Spleen (tissue), 11 donors: ENCODE results near the gene C5orf63. TPM values are rescaled to one million over a fixed set of nuclear protein-coding genes. Genes with fewer than 3 reads are reported as not detected.

ENCODE experiments used
- DNase-seq: peaks from one replicate; pipeline ENCODE4 v3.0.0-alpha.2; 2020
- H3K27ac ChIP-seq, 8 donors: fragments of 200-600 bp; sonication (generic) in 7 of 8; 1 replicate in 4 of 8; 2 replicates in 4 of 8; pipeline versions ENCODE4 v1.5.0 to v1.8.0; 2016 to 2021; ENCODE audit warnings: inconsistent platforms in 4 of 8, mild to moderate bottlenecking in 4 of 8, moderate library complexity in 1 of 8
- H3K27me3 ChIP-seq, 7 donors: fragments of 200-600 bp; sonication (generic) in 6 of 7; replicated peaks in 1 of 7; 1 replicate in 4 of 7; 2 replicates in 3 of 7; pipeline versions ENCODE4 v1.5.0 to v1.8.0; 2016 to 2021; ENCODE audit warnings: inconsistent platforms in 3 of 7, mild to moderate bottlenecking in 1 of 7
- H3K36me3 ChIP-seq, 6 donors: fragments of 200-600 bp; sonication (generic) in 5 of 6; 1 replicate in 4 of 6; 2 replicates in 2 of 6; pipeline versions ENCODE4 v1.5.0 to v1.8.0; 2016 to 2021; ENCODE audit warnings: inconsistent platforms in 2 of 6
- H3K4me1 ChIP-seq, 6 donors: fragments of 200-600 bp; sonication (generic) in 5 of 6; 1 replicate in 3 of 6; 2 replicates in 3 of 6; pipeline versions ENCODE4 v1.5.0 to v1.8.0; 2016 to 2021; ENCODE audit warnings: inconsistent platforms in 3 of 6
- H3K4me3 ChIP-seq, 8 donors: fragments of 200-600 bp; sonication (generic) in 7 of 8; 1 replicate in 4 of 8; 2 replicates in 4 of 8; pipeline versions ENCODE4 v1.5.0 to v1.8.0; 2016 to 2021; ENCODE audit warnings: inconsistent platforms in 4 of 8, mild to moderate bottlenecking in 4 of 8, moderate library complexity in 2 of 8
- H3K9me3 ChIP-seq, 8 donors: fragments of 200-600 bp; sonication (generic) in 7 of 8; 1 replicate in 4 of 8; 2 replicates in 4 of 8; pipeline versions ENCODE4 v1.5.0 to v1.8.0; 2016 to 2021; ENCODE audit warnings: inconsistent platforms in 4 of 8
- POLR2A ChIP-seq, 3 donors: fragments of 450-650 bp; IDR thresholded peaks; one replicate each; pipeline ENCODE4 v1.5.1; 2017; ENCODE audit warnings: antibody characterized with exemption in 3 of 3, mild to moderate bottlenecking in 1 of 3
- POLR2AphosphoS5 ChIP-seq, 3 donors: sonication (generic); formaldehyde crosslinking; IDR thresholded peaks; one replicate each; pipeline ENCODE4 v1.5.1; 2017; ENCODE audit warnings: antibody characterized with exemption in 3 of 3
- WGBS, 5 donors: extraction: QIAGEN DNeasy Blood & Tissue Kit in 3 of 5; methylation state at CpG; one replicate each; pipeline versions ENCODE4 v1.1.5 to v1.1.7; 2013 to 2018; 5-methylcytosine and 5-hydroxymethylcytosine counted together
- intact Hi-C: fragments of 100-400 bp; cut with DNase I; formaldehyde crosslinking; loops from one replicate; pipeline ENCODE4 v1.15.0; 2023; ENCODE audit warnings: low total_unique reads
- polyA plus RNA-seq, 3 donors: library from polyadenylated mRNA; stranded (reverse); fragments of 200-250 nt; gene quantifications; one replicate each; pipeline ENCODE4 v1.2.1, GENCODE V29; 2013
- total RNA-seq, 7 donors: library from RNA; depleted of rRNA in 3 of 7; stranded (reverse); fragments of >200 nt in 3 of 7; fragmentation: NEBNext Ultra II Directional in 4 of 7; extraction: Animal tissue kit (Norgen Biotek cat#: 25700) in 4 of 7; gene quantifications; one replicate each; pipeline versions ENCODE4 v1.1.0 to v1.2.1, GENCODE V29; 2016 to 2021
- TF ChIP-seq, protein P1 (sequence below), 11 experiments: fragments of 200-600 bp in 7 of 11; fragments of 450-650 bp in 4 of 11; sonication (generic) in 4 of 11; IDR thresholded peaks in 8 of 11; conservative IDR thresholded peaks in 3 of 11; 1 replicate in 7 of 11; 2 replicates in 4 of 11; pipeline versions ENCODE4 v1.4.0 to v1.8.0; 2016 to 2021; ENCODE audit warnings: antibody characterized with exemption in 11 of 11, inconsistent platforms in 4 of 11, mild to moderate bottlenecking in 1 of 11
- donor health status: healthy with polysubstance abuse.
- donor health status: DM: no; HTN: no; CAD: no; lungs with moderate emphysema.
- donor health status: DM: no; HTN: no; CAD: no.
- donor health status: Bipolar disorder and iron deficiency.
- donor health status: healthy.
- donor health status: DM: no; HTN: no; CAD: no.
- donor health status: DM: yes; HTN: yes; CAD: no.

C5orf63 gene
- total and polyA plus RNA-seq, 10 donors = 2.3 to 10.1 (median 4.8) TPM

DNA sequence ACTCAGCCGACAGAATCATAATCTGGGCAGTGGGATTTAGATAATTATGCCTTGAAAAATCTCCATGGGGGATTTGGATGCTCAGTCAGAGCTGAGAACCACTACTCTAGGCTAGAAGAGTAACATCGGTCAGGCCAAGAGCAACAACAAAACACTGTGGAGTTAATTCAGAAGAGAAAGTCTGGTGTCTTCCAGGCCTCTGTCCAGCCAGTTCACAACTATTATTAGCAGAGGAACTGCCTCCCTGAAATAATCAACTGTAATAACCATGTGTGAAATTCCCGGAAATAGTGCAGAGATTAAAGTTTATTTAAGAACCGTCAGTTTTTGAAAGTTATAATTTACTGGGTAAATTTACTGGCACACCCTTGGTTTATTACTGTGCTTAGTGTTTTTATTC lies 34.8 kb downstream of the C5orf63 start:
- Histone ChIP-seq H3K36me3 (no peaks in the 10 kb centered on the region), H3K9me3 (no peaks in the 10 kb centered on the region), H3K4me1 (peaks cover 0 to 8% (median 4%) of the 10 kb centered on the region in 6 donors), H3K27ac (no peak overlapping the region), H3K4me3 (no peak overlapping the region), H3K27me3 (no peaks in the 10 kb centered on the region)
- TF ChIP-seq, protein P1, sequence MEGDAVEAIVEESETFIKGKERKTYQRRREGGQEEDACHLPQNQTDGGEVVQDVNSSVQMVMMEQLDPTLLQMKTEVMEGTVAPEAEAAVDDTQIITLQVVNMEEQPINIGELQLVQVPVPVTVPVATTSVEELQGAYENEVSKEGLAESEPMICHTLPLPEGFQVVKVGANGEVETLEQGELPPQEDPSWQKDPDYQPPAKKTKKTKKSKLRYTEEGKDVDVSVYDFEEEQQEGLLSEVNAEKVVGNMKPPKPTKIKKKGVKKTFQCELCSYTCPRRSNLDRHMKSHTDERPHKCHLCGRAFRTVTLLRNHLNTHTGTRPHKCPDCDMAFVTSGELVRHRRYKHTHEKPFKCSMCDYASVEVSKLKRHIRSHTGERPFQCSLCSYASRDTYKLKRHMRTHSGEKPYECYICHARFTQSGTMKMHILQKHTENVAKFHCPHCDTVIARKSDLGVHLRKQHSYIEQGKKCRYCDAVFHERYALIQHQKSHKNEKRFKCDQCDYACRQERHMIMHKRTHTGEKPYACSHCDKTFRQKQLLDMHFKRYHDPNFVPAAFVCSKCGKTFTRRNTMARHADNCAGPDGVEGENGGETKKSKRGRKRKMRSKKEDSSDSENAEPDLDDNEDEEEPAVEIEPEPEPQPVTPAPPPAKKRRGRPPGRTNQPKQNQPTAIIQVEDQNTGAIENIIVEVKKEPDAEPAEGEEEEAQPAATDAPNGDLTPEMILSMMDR (IDR thresholded peaks at IDR 0.05 in 8 of 11, conservative IDR thresholded peaks at IDR 0.05 in 3 of 11) = no peak
- TF ChIP-seq POLR2A (IDR thresholded peaks at IDR 0.05) = no peak
- TF ChIP-seq POLR2AphosphoS5 (IDR thresholded peaks at IDR 0.05) = no peak
- WGBS, 5 donors = 75 to 87% (median 85%) methylated on average over 4 of the region's 4 CpGs
- intact Hi-C loops = no loop called here
- DNase-seq = no peak

DNA sequence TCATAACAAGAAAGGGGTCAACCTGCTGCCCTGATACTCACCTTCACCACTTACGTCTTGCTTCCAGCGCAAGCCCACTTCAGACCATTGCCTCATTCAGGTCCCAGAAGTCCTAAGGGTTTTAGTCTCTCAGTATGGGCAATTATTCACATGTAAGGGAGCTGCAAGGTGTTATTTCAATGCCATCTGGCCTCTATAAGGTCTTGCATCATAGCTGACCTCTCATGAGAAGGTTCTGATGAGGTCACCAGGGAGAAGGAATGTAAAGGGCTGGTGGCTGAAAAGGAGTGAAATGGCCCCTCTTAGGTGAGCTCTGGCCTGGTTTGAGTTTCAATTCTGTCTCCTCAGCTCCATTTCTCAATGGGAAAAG lies 41.5 kb downstream of the C5orf63 start:
- Histone ChIP-seq H3K27me3 (peaks cover 0 to 9% (median 0%) of the 10 kb centered on the region in 7 donors), H3K36me3 (no peaks in the 10 kb centered on the region), H3K4me1 (peaks cover 3 to 43% (median 28%) of the 10 kb centered on the region in 6 donors), H3K4me3 (peak overlapping the region in 2 of 8 donors; percentile 60 to 78), H3K27ac (no peak overlapping the region), H3K9me3 (no peaks in the 10 kb centered on the region)
- 80 to 97% (median 94%) methylated on average over 2 of the region's 2 CpGs for WGBS, 5 donors
- DNase-seq = no peak
- TF ChIP-seq POLR2A (IDR thresholded peaks at IDR 0.05) (no peak), POLR2AphosphoS5 (IDR thresholded peaks at IDR 0.05) (no peak)
- TF ChIP-seq, protein P1 (IDR thresholded peaks at IDR 0.05 in 8 of 11, conservative IDR thresholded peaks at IDR 0.05 in 3 of 11) = no peak
- intact Hi-C loops = no loop called here

DNA sequence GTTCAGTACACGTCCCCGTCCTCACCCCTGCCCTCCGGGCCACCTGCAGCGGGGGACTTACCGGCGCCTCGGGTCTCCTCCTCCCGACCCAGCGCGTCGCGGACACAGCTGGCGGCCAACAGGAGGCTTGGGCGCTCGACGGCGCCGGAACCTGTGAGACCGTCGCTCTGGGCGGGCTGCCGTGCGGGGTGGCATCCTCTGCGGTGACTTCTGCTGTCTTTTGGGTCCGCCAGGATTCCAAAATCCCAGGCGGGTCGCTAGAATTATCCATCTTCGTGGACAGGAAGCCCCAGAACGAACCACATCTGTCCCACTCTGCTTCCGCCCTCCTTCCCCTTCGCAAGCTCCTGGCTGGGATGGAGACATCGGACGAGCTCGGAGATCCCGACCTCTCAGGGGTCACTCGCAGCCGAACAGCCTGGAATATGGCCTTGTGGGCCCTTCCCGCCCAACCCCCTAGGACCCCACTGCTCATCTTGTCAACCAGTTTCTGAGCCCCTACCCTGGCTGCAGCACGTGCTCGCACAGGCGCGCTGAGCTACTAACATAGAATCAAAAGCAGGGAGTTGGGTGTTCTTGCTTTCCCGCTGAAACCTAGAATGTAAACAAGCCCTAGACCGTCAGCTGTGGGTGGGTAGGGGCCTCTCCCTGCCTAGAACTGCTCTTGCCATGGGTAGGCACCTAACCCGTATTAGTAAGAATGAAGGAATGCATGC lies 42.0 kb downstream of the C5orf63 start:
- H3K36me3 ChIP-seq = no peaks in the 10 kb centered on the region
- WGBS, 5 donors = 17 to 49% (median 20%) methylated on average over 21 to 45 of the region's 45 CpGs
- H3K4me1 ChIP-seq = peaks cover 3 to 49% (median 28%) of the 10 kb centered on the region in 6 donors
- no peaks in the 10 kb centered on the region for H3K9me3 ChIP-seq
- peaks cover 0 to 9% (median 0%) of the 10 kb centered on the region in 7 donors for H3K27me3 ChIP-seq
- peak; percentile 91 for DNase-seq
- intact Hi-C loops = no loop called here
- TF ChIP-seq, protein P1 (IDR thresholded peaks at IDR 0.05 in 8 of 11, conservative IDR thresholded peaks at IDR 0.05 in 3 of 11) = no peak
- TF ChIP-seq POLR2AphosphoS5 (IDR thresholded peaks at IDR 0.05) (no peak), POLR2A (IDR thresholded peaks at IDR 0.05) (no peak)
- peak overlapping the region; percentile 66 to 92 (median 88) for H3K27ac ChIP-seq
- H3K4me3 ChIP-seq = peak overlapping the region; percentile 51 to 89 (median 68)

DNA sequence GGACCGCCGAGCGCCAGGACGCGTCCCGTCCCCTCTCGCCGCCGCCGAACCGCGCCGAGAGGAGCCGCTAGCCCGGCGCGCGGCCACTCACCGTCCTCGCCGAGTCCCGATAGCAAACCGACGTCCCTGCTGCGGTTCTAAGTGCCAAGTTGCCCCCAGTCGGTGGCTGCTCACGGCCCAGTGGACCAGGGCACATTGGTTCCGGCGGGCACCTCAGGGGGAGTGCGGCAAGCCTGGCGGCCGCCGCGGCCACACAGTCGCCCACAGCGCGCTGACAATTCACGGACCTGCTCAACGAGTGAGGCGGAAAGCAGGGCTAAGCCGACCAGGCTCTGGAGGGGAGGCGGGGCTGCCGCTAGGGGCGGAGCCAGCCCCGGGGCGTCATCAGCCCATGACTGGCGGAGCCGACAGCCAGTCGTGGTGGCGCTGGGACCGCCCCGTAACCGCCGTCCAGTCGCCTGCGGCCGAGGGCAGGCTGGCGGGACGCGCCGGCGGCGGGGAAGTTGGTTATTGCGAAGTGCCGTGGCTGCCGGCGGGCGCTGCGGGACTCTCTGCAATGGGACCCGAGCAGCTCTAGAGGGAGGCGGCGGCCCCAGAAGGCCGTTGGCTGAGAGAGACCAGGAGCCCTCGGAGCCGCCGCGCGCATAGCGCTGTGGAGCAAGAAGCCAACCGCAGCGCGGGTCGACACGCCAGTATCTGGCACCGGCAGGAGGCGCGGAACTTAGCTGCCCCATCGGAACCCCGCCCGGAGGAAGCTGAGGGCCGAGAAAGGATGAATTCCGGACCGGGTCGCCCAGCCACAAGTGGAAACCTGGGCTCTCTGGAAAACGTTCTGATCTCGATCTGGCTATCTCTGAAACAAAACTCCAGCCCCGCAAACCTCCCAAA lies 42.8 kb downstream of the C5orf63 start, which contains the start of gene MARCHF3:
TSS of gene MARCHF3 (minus strand) at position 300 of the 888 bp plus-strand sequence. CDS start 112,387 bp downstream, outside the sequence.
- WGBS, 5 donors = 0% methylated on average over 47 to 97 of the region's 97 CpGs
- Histone ChIP-seq H3K9me3 (no peaks in the 10 kb centered on the region), H3K27me3 (peaks cover 0 to 9% (median 0%) of the 10 kb centered on the region in 7 donors), H3K27ac (peak within 1 kb of the TSS; percentile 83 to 92 (median 88)), H3K36me3 (no peaks in the 10 kb centered on the region), H3K4me1 (peaks cover 3 to 57% (median 28%) of the 10 kb centered on the region in 6 donors), H3K4me3 (peak within 1 kb of the TSS; percentile 51 to 89 (median 68))
- peak; percentile 100 for DNase-seq
- intact Hi-C loops = no loop called here
- TF ChIP-seq POLR2A (IDR thresholded peaks at IDR 0.05) (peak in 2 of 3 donors; percentile 79 to 93), POLR2AphosphoS5 (IDR thresholded peaks at IDR 0.05) (peak; percentile 99)
- TF ChIP-seq, protein P1 (IDR thresholded peaks at IDR 0.05 in 8 of 11, conservative IDR thresholded peaks at IDR 0.05 in 3 of 11) = peak in 9 of 11 experiments; percentile 11 to 70 (median 49)
